Measurements from ENCODE around the gene CYB561A3.

- TF ChIP-seq CTCF (IDR thresholded peaks at IDR 0.05; ENCODE audit: poor library complexity) (no peak), EZH2phosphoT487 (IDR thresholded peaks at IDR 0.05; ENCODE audit: low read depth, severe bottlenecking, unreplicated experiment) (no peak)
These were observed 827 bp upstream of the CYB561A3 start for GRCh38 chr11:61362542-61362875.
